Ishikawa (cell line): Measurements from ENCODE around the gene CD248.
A peak's percentile ranks its signal among the peaks of the same experiment; 100 is the strongest.

Experiments used
- CEBPB ChIP-seq: IDR thresholded peaks from 2 replicates; pipeline ENCODE4 v1.6.1; 2012
- CREB1 ChIP-seq: IDR thresholded peaks from 2 replicates; pipeline ENCODE4 v1.6.1; 2012; ENCODE audit warnings: low read depth
- EGR1 ChIP-seq: IDR thresholded peaks from 2 replicates; pipeline ENCODE4 v1.6.1; 2012
- EP300 ChIP-seq: IDR thresholded peaks from 2 replicates; pipeline ENCODE4 v1.6.1; 2012; ENCODE audit warnings: borderline replicate concordance
- MAX ChIP-seq: IDR thresholded peaks from 2 replicates; pipeline ENCODE4 v1.6.1; 2012
- RAD21 ChIP-seq: IDR thresholded peaks from 2 replicates; pipeline ENCODE4 v1.6.1; 2012; ENCODE audit warnings: low read depth
- REST ChIP-seq: IDR thresholded peaks from 2 replicates; pipeline ENCODE4 v1.6.1; 2012; ENCODE audit warnings: low read depth, mild to moderate bottlenecking
- TAF1 ChIP-seq: IDR thresholded peaks from 2 replicates; pipeline ENCODE4 v1.6.1; 2012; ENCODE audit warnings: low read depth, mild to moderate bottlenecking
- TCF12 ChIP-seq: IDR thresholded peaks from 2 replicates; pipeline ENCODE4 v1.6.1; 2012; ENCODE audit warnings: low read depth
- TEAD4 ChIP-seq: IDR thresholded peaks from 2 replicates; pipeline ENCODE4 v1.6.1; 2012

GRCh38 chr11:66289548-66290329, 27.1 kb downstream of the CD248 start:
- peak; percentile 99 for TF ChIP-seq REST
- TF ChIP-seq EP300, result no peak
- no peak for TF ChIP-seq RAD21
- peak; percentile 11; the same call in 1 of the 2 replicates for TF ChIP-seq MAX
- TF ChIP-seq CREB1, result no peak
- no peak for TF ChIP-seq CEBPB
- peak; percentile 57; the same call in 1 of the 2 replicates for TF ChIP-seq EGR1
- TF ChIP-seq TAF1, result no peak
- no peak for TF ChIP-seq TEAD4
- no peak; the same call in 1 of the 2 replicates for TF ChIP-seq TCF12
